Stimulated activated CD4-positive, alpha-beta T cell treated with anti-CD3 and anti-CD28 coated beads, Interleukin-2, amount 100 ng/mL, for 48 hours (primary cell): ENCODE measurements around the gene NHLRC2.

Source experiments
- DNase-seq, 2 donors: peaks; one replicate each; pipeline ENCODE4 v3.0.0-alpha.2; 2020

The NHLRC2 gene

DNA sequence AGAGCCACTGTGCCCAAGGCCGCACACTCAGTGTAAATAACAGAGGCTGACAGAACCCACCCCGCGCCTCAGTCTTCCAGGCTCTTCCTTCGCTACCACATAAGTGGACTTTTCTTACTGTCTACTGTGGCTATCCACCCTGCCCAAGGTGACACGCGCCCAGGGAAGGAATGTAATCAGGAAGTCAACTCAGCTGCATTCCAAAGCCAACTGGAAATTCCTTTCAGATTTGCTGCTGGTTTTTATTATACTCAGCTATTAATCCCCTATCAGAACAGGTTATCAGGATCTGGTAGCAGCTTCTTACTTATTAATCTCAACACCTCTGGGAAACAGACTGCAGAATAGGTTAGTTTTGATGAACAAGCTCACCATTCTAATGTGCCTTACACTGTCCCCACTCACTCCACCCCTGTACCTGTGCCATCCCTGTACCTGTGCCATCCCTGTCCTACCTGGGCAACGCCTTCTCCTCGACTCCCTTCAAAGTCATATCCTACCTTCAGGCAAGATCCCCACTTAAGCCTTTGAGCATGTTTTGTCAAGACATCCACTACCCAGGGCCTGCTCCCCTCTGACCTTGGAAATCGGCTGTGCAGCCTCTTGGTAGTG, 90.7 kb downstream of the NHLRC2 start:
- no peak for DNase-seq

- no peak for DNase-seq
Observed at GRCh38 chr10:113945687-113946085, 91.2 kb downstream of the NHLRC2 start.

GRCh38 chr10:113947184-113948041, 93.0 kb downstream of the NHLRC2 start:
- no peak for DNase-seq

GRCh38 chr10:113948048-113948447, 93.6 kb downstream of the NHLRC2 start:
- DNase-seq: no peak

DNA sequence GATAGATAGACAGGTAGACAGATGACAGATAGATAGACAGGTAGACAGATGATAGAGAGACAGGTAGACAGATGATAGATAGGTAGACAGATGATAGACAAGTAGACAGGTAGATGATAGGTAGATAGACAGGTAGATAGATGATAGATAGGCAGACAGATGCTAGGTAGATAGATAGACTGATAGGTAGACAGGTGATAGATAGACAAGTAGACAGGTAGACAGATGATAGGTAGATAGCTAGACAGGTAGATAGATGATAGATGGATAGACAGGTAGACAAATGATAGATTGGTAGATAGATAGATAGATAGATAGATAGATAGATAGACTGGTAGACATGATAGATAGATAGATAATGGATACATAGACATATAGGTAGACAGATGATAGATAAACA, 95.8 kb downstream of the NHLRC2 start:
- DNase-seq: no peak

DNA sequence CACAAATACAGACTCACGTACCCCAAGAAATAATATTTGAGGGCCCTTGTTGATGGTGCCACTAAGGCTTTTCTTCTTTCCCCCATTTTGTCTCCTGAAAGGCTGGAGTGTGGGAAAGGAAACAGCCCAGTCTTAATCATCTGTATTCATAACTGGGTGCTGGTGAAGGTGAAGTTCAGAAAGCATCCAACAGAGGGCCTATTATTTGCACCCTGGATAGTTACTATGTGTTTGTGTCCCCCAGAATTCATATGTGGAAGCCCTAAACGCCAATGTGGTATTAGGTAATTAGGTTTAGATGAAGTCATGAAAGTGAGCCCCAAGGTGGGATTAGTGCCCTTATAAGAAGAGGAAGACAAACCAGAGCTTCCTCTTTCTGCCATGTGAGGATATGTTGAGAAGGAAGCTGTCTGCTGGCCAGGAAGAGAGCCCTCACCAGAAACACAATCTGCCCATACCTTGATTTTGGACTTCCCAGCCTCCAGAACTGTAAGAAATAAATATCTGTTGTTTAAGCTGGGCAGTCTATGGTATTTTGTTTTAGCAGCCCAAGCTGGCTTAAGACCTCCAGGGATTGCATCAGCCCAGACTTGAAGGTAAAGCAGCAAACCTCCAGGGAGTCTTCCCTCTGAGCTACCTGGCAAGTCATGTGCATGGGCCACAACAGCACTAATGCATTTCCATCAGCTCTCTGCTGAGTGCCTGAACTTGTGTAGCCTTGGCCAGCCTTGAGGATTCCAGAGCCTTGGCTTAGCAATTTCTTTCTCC, 99.2 kb downstream of the NHLRC2 start:
- no peak for DNase-seq

GRCh38 chr10:113954409-113954808, 99.9 kb downstream of the NHLRC2 start:
- DNase-seq: no peak

DNA sequence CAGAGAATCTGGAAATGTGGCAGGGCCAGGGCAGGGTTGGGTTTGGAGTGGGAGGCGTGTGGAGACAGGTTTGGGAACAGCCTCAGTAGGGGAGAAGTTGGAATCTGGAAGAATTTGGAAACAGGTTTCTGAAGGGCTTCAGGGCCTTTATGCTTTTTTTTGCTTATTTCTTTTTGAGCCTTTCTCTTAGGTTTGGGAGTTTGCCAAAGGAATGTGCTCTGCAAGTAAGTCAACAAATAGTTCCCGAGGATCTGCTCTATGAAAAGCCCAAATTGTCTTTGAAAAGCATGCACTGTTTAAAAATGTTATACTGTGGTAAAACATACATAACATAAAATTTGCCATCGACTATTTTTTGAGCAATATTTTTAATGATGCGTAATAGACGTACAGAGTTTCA, 102.6 kb downstream of the NHLRC2 start:
- DNase-seq: no peak

DNA sequence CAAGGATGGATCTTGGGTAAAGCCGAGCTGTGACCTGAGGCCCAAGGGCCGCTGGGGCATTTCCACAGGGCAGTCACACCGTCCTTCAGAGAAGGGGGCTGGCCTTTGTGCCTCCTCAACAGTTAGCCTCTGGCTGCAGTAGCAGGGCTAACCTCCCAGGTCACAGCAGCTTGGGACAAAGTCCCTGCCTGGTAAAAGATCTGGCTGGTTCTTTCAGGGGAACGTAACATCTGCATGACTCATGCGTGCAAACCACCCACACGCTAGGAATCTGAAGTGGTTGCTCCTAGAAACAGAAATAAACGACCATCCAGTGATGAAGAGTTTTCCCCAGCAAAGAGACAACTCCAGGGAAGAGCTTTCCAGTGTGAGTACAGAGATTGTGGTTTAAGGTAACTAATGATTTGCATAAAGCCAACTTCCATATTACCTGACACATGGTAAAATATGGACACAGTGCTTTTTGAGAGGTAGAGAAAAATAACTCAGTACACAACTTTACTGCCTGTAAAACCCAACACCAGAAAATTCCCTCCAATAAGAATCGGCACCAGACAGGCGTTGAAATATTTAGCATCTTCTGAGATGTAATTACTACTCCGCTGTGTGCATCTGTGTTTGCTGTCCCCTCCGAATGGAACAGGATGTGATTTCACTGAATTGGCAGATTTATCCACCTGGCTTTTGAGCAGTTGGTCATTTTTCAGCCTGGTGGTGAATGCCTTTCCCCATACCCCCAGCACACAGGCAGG, 104.3 kb downstream of the NHLRC2 start:
- DNase-seq: peak in 1 of 2 donors; percentile 11

- DNase-seq: no peak
Observed at GRCh38 chr10:113959383-113959760, 104.9 kb downstream of the NHLRC2 start.

- no peak for DNase-seq
Observed at GRCh38 chr10:113960617-113961181, 106.2 kb downstream of the NHLRC2 start.

GRCh38 chr10:113961182-113962031, 106.9 kb downstream of the NHLRC2 start:
- DNase-seq: peak; percentile 21 to 25

GRCh38 chr10:113965077-113965476, 110.6 kb downstream of the NHLRC2 start:
- no peak for DNase-seq

DNA sequence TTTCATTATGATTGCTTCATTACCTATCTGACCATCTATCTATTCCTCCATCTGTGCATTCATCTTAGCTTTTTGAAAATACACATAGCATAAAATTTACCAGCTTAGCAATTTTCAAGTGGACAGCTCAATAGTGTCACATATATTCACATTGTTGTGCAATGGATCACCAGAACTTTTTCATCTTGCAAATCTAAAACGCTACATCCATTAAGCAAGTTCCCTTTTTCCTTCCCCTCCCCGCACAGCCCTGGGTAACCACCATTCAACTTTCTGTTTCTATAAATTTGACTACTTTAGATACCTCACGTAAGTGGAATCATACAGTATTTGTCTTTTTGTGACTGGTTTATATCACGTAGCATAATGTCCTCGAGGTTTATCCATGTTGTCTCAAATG, 111.2 kb downstream of the NHLRC2 start:
- no peak for DNase-seq
